KG1 (cell line): ENCODE data around the gene IL22.
A peak's percentile ranks its signal among the peaks of the same experiment; 100 is the strongest.
"Not testable (repeated sequence)": the region's sequence is repeated elsewhere in the genome, so short reads cannot be mapped to it uniquely, and the experiment has no call there.

Source experiments
- DNase-seq: peaks from one replicate; lab custom pipeline; 2025; lab: John Stamatoyannopoulos, UW

IL22 gene

DNA sequence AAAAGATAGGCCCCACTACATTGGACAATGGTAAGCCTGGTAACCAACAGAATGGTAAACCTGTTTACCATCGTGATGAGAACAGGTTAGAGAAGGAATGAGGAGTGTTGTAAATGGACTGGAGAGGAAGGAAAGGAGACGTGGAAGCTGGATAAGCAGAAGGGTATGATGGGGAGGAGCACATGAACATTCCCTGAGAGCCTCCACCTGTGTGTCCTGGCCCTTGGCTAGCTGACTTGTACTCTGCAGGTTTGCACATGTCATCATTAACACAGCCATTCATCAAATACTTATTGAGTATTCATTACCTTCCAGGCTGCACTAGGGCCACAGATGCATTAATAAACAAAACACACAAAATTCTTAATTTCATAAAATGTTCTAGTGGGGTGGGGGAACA is 23.4 kb downstream of the IL22 start:
- DNase-seq, result no peak

DNA sequence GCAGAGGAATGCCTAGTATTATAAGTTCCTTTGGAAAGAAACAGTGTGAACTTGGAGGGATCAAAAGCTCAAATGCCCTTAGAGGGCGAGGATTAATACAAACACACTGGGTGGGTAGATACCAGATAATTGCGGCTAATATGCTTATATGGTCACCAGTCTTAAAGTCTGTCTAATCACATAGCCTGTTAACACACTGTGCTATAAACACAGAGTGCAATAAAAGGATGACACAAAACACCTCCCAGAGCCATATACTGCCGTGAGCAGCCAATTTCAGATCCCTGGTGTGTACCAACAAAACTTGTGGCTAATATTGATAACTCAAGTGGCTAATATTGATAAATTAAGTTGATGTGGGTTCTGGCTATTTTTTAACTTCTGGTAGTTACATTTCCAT is 26.0 kb downstream of the IL22 start:
- no peak for DNase-seq

DNA sequence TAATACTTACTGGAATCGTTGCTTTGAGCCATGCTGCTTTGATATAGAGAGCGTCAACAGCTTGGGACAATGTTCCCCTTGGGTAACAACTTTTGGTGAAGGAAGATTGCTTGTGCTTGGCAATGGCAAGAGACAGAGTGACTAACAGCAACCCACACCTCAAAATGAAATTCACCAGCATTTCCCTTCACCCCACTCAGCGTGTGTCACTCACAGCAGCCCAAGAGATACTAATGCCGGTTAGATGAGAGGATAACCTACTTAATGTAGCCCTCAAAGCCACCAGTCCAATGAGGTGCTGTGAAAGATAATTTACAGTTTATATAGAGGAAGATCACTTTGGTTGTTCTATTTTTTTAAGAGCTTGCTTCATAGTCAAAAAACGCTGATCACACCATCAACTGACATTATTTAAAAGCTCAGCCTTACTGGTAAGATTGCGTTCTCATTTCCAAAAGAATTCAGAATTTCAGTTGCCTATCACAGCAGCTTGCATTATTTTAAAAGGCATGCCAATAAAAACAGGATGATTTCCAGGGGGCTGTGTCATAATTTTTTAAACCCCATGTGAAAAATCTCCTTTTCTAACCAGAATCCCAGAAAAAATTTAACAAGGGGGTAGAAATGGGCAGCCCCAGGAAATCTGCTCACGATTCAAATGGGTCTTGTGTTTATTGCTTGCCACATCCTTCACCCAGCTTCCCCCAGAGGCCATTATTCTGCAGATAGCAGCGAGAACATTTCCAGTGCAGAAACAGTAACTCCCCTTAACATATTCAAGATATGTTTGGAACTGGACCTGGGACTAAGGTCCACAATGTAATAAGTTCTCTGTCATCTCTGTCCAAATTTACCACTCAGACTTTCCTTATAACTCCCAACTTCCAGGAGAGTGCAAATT is 27.6 kb downstream of the IL22 start, which contains the start of gene IL26:
IL26 (minus strand) TSS at position 235 of the 901 bp plus-strand sequence; CDS start at position 181, 54 bp downstream.
- DNase-seq, result no peak

DNA sequence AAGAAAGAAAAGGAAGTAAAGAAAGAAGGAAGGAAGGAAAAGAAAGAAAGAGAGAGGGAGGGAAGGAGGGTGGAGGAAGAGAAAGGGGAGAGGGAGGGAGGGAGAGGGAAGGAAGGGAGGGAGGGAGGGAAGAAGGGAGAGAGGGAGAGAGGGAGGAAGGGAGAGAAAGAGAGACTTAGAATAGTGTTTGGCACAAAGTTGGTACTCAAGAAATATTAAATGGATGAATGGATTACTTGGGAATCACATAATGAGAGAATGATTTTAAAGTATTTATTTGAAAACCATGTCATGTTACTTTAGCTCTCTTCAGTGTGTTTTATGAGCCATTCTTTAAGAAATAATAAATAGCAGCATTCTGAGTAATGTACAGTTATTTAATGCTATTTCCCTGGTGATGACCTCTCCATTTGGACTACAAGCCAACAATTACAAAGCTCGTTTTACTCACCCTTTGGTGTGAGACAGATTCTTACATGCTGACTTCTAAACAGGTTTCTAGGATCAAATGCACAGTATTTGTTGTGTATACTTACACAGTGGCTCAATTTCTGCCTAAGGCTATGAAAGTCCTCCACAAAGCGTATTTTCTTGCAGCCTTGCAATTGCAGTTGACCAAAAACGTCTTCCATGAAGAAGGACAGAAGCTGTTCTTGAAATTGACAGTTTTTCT is 28.7 kb downstream of the IL22 start:
- no peak for DNase-seq

DNA sequence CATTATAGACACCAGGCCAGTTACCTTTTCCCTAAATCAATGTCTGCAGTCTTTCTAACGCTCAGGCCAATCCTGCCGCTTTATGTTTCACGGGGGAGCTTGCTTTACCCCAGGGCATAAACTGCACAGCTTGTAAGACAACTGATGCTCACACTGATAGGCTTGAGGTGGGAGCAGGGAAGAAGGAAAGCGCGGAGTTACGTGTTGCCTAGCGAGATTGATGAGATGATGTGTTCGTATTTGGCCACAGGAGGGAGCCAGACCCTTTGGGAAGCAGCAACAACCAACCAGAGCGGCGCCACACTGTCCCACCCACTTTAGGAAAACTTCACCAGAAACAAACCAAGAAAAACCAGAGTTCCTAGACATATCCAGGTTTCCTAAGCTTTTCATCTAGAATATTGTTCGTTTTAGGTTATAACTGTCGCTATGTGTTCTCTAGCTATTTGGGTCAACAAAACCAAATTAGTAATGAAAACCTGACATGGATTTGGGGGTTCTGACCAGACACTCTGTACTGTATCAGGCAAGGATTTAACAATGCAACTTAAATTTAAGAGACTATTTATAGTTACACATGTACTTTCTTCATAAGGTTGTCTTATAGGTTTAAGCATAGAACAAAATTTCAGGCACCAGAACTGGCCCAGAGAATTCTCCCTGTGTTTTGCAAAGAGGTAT is 30.2 kb downstream of the IL22 start:
- DNase-seq, result peak; percentile 55

DNA sequence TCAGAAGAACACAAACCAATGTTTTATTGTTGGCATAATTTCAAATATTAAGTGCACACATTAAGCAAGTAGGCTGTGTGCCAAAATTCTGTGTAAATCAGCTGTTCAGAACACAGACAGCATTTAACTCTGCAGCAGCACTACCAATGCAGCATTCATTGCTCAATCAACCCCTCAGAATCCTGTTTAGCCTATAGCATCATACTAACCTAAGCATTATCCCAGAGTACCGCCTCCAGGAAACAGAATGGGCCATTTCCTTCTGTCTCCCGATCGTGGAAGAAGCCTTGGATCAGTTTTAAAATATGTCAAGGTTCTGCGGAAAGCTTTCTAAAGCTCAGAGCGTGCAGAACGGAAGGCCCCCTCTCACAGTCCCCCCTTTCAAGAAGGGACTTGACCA is 31.1 kb downstream of the IL22 start:
- DNase-seq, result no peak

DNA sequence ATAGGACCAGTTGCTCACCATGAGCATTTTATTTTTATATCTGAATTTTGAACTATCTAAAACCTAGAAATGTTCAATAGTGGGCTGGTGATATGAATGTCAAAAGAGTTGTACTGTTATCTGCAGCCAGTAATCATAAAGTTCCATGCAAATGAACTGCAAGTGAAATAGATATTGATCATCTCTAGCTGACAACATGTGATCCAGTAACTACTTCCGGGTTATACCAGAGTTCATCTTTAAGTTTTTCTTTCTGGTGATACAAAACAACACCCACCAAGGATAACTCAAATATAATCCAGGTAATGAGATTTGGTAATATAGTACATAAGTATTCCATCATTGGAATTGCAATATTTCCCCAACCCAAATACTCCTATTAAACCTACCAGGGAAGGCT is 31.9 kb downstream of the IL22 start:
- no peak for DNase-seq

DNA sequence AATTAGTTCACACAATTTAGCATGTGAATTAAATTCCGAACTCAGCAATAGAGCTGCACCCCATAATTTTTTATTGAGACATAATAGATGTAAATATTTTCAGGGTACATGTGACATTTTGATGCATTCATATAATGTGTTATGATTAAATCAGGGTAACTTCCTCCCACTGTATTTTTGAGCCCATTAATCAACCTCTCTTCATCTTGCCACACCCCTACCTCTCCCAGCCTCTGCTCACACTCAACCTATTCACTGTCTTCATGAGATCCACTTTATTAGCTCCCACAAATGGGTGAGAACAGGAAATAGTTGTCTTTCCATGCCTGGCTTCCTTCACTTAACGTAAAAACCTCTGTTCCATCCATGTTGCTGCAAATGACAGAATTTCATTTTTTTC is 42.5 kb downstream of the IL22 start:
- DNase-seq, result no peak

DNA sequence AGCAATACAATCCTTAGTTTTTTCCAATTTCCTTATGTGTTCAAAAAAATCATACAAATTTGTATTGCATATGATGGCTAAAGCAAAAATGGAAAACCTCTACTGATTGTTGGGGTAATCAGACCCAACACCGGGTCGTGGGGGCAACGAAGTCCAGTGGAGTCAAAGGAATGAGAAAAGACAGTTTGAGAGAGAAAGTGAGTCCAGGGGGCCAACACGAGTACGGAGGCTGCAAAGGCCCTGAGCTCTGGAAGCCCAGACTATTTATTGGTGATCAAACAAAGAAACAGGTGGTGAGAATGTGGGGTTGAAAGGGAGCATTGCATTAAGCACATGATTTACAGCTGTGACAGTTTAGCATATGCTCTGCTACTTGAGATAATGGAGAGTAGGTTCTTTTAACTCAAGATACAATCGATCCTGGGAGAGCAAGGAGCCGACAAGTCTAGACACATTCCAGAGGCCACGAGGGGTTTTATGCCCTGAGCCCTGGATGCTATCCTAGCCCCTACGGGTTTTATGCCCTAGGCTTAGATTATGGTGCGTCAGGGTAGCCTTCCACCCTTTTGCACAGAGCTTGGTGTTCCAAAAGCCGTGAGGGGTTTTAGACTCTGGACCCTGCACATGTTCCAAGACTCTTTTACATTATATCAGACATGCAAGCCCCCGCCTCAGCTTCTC is 44.2 kb downstream of the IL22 start:
- DNase-seq, result not testable (repeated sequence)

DNA sequence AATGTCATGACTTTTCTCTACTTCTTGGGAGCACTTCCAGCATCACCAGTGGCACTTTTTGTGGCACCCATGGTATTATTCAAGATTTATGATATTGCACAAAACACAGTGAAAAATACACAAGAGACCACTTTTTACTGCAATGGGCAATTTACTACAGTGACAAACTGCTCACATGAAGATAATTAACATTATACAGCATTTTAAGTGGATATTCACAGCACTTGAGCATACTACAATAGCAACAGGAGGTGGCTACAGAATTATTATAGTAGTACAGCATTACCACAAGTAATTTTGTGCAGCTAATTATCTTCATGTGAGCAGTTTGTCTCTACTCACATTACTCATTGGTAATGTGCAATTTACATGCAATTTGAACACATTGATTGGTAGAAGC is 46.1 kb downstream of the IL22 start:
- DNase-seq, result no peak

DNA sequence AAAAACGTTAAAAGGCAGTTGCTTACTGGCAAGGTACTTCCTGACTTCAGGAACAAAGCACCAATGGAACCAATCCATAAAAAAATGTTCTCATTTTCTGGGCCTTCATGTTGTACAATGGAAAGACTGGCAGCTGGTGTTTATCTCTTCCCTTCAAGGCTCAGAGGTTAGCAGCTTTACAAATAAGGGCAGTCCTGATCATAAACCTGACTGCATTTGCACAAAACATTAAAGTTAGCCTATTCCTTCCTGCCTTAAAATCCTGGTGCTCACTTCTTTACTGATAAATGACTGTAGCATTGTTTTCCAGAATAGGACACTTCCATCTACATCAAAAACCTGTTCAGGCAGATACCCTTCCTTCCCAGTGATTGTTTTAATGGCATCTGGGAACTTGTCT is 47.0 kb downstream of the IL22 start:
- DNase-seq, result no peak

DNA sequence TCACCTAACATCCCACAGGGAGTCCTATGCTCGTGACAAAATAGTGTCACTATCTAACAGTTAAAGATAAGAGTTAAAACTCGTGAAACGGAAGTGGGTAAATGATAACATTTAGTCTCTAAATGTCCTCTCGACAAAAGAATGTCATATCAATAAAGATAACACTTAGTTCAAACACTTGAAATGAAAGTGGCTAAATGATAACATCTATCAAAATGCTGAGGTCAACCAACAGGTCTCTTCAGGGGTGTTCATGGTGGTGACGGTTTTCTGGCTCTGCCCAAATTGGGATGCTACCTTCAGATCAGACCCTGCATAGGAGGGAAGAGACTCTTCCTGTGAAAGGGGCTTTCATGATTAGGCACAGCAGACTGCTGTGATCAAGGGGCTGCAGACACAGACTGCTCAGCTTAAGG is 49.9 kb downstream of the IL22 start:
- no peak for DNase-seq

DNA sequence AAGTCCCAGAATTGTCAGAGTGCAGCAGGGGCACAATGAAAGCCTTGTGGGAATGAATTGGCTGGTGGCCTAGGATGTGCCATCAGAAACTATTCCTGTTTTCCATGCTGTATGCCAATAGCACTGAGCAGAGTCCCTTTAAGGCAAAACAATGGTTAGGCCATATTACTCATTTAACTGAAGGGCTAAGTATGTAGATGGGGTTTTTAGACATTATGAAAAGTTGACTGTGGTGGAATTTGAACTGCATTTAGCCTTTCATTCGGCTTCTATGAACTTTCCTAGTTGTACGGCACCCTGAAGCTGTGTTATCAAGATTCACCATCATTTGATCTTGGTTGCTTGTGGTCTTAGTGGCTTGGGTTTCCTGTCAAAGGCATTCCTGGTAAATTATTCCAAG is 52.5 kb downstream of the IL22 start:
- DNase-seq, result no peak

DNA sequence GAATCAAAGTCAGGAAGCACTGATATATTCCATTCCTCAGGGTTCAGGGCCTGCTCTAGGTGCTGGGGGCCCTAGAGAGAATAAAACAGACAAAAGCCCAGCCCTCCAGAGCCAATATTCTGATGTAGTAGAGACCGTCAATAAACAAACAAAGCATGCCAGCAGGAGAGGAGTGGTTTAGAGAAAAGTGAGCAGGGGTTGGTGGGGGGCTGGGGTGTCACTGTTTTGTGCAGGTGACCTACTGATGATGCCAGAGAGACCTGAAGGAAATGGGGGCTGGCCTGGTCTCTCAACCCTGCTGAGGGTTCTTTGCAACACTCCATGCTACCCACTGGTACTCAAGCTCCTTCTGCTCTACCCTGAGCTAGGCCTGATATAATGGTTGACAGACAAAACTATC is 54.3 kb downstream of the IL22 start:
- no peak for DNase-seq

DNA sequence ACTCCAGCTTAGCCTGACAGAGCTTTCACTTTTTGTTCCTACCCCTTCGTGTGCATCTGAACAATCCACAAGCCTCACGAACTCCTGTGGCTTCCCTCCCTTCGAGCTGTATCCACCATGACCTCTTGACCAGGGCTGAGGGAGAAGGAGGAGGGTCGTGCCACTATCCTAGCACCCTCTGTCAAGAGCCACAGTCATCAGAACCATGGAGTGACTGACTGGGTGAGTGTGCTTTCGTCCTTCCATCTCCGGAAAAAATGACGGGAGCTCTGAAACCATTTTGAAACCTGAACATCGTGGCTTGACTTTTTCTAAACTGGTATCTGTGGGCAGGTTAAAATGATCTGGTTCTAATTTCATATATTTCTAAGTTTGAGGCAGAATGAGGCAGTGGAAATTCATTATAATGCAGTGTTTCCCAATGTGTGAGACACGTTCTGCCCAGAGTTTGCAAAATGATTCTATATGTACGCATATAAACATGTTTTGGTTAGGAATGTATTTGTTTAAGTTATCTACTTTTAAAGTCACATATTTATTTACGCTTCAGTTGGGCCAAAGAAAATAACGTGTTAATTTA is 54.8 kb downstream of the IL22 start:
- DNase-seq, result no peak
